Progenitor cell of endocrine pancreas (in vitro differentiated cells): Measurements from ENCODE around the gene CFAP74. TPM values are rescaled to one million over a fixed set of nuclear protein-coding genes. Genes with fewer than 3 reads are reported as not detected.
"Not testable (repeated sequence)": the region's sequence is repeated elsewhere in the genome, so short reads cannot be mapped to it uniquely, and the experiment has no call there.

Experiments
- DNase-seq: peaks from one replicate; pipeline ENCODE4 v3.0.0; 2021; ENCODE audit warnings: low spot score; ENCODE audit not compliant: unreplicated experiment
- H3K27ac Mint-ChIP-seq: 2 replicates; pipeline ENCODE4 v1.8.0; 2021; ENCODE audit warnings: mild to moderate bottlenecking, moderate library complexity, mixed read lengths
- H3K27me3 Mint-ChIP-seq: 2 replicates; pipeline ENCODE4 v1.8.0; 2021; ENCODE audit warnings: mixed read lengths
- H3K36me3 Mint-ChIP-seq: 2 replicates; pipeline ENCODE4 v1.8.0; 2022; ENCODE audit warnings: mixed read lengths; ENCODE audit not compliant: insufficient read depth
- H3K4me1 Mint-ChIP-seq: 2 replicates; pipeline ENCODE4 v1.8.0; 2021; ENCODE audit warnings: low read depth, mixed read lengths
- H3K4me3 Mint-ChIP-seq: 2 replicates; pipeline ENCODE4 v1.8.0; 2021; ENCODE audit warnings: low read depth, mild to moderate bottlenecking, moderate library complexity, mixed read lengths
- H3K9me3 Mint-ChIP-seq: 2 replicates; pipeline ENCODE4 v1.8.0; 2021; ENCODE audit warnings: low read depth, mixed read lengths
- CTCF ChIP-seq: fragments of 200-600 bp; sonication (generic); IDR thresholded peaks from one replicate; pipeline ENCODE4 v1.5.0; 2021; ENCODE audit warnings: antibody characterized with exemption, mild to moderate bottlenecking; ENCODE audit not compliant: unreplicated experiment
- total RNA-seq: library from RNA; stranded (reverse); gene quantifications from 2 replicates; pipeline ENCODE4 v1.2.1, GENCODE V29; 2021

CFAP74 gene
- total RNA-seq, 1 donor from 2014 or later = 0.93 TPM

- H3K36me3 Mint-ChIP-seq = no peaks in the 10 kb centered on the region
- H3K4me1 Mint-ChIP-seq = no peaks in the 10 kb centered on the region
- no peak overlapping the region for H3K4me3 Mint-ChIP-seq
- peaks cover 8% of the 10 kb centered on the region for H3K9me3 Mint-ChIP-seq
- TF ChIP-seq CTCF = no peak
- H3K27ac Mint-ChIP-seq = no peak overlapping the region
- DNase-seq = no peak
- H3K27me3 Mint-ChIP-seq = peaks cover 9% of the 10 kb centered on the region
Observed at GRCh38 chr1:1937061-1937460, 66.5 kb downstream of the CFAP74 start.

- H3K36me3 Mint-ChIP-seq, H3K9me3 Mint-ChIP-seq, H3K27ac Mint-ChIP-seq, H3K27me3 Mint-ChIP-seq, H3K4me1 Mint-ChIP-seq, H3K4me3 Mint-ChIP-seq, DNase-seq: not testable (repeated sequence)
Observed at GRCh38 chr1:1934848-1935247, 68.7 kb downstream of the CFAP74 start.

GRCh38 chr1:1929639-1930545 is 73.7 kb downstream of the CFAP74 start:
- Mint-ChIP-seq H3K4me3 (no peak overlapping the region), H3K27ac (no peak overlapping the region), H3K27me3 (no peaks in the 10 kb centered on the region), H3K9me3 (peaks cover 5% of the 10 kb centered on the region), H3K36me3 (no peaks in the 10 kb centered on the region), H3K4me1 (no peaks in the 10 kb centered on the region)
- DNase-seq = peak; percentile 7
- no peak for TF ChIP-seq CTCF

- Mint-ChIP-seq H3K4me1 (no peaks in the 10 kb centered on the region), H3K9me3 (peaks cover 3% of the 10 kb centered on the region), H3K36me3 (no peaks in the 10 kb centered on the region), H3K27ac (no peak overlapping the region), H3K27me3 (no peaks in the 10 kb centered on the region), H3K4me3 (no peak overlapping the region)
- no peak for DNase-seq
- no peak for TF ChIP-seq CTCF
Observed at GRCh38 chr1:1929102-1929638, 74.4 kb downstream of the CFAP74 start.

GRCh38 chr1:1928231-1929101 is 75.1 kb downstream of the CFAP74 start:
- Mint-ChIP-seq H3K4me1 (no peaks in the 10 kb centered on the region), H3K4me3 (no peak overlapping the region), H3K27me3 (no peaks in the 10 kb centered on the region), H3K27ac (no peak overlapping the region), H3K9me3 (no peaks in the 10 kb centered on the region), H3K36me3 (no peaks in the 10 kb centered on the region)
- no peak for TF ChIP-seq CTCF
- no peak for DNase-seq
